Mesenchymal stem cell (in vitro differentiated cells and primary cell): ENCODE results near the gene KLK11.

Experiments used
- DNase-seq: peaks from one replicate; pipeline ENCODE4 v3.0.0-alpha.2; 2013
- H2AFZ ChIP-seq: one replicate; pipeline ENCODE4 v1.6.1; 2013; ENCODE audit warnings: low read depth, mild to moderate bottlenecking, control low read depth, inconsistent platforms, low read length, moderate library complexity
- H2AK5ac ChIP-seq: 2 replicates; pipeline ENCODE4 v1.6.1; 2013; ENCODE audit warnings: low read length, moderate library complexity, mild to moderate bottlenecking, inconsistent platforms; ENCODE audit not compliant: severe bottlenecking
- H2BK120ac ChIP-seq: one replicate; pipeline ENCODE4 v1.6.1; 2013; ENCODE audit warnings: low read depth, mild to moderate bottlenecking, inconsistent platforms, low read length, moderate library complexity
- H2BK12ac ChIP-seq, 2 experiments: one replicate each; pipeline ENCODE4 v1.6.1; 2013; ENCODE audit warnings: inconsistent platforms in 2 of 2, low read length in 2 of 2, mild to moderate bottlenecking in 2 of 2, moderate library complexity in 2 of 2, control low read depth in 1 of 2
- H2BK15ac ChIP-seq: one replicate; pipeline ENCODE4 v1.6.1; 2013; ENCODE audit warnings: mild to moderate bottlenecking, low read depth, inconsistent platforms; ENCODE audit not compliant: poor library complexity, severe bottlenecking
- H2BK5ac ChIP-seq: 2 replicates; pipeline ENCODE4 v1.6.1; 2013; ENCODE audit warnings: low read depth, mild to moderate bottlenecking, low read length, control low read depth, inconsistent platforms; ENCODE audit not compliant: poor library complexity, severe bottlenecking
- H3K14ac ChIP-seq, 2 experiments: one replicate each; pipeline ENCODE4 v1.6.1; 2013; ENCODE audit warnings: inconsistent platforms in 2 of 2, low read length in 2 of 2, control low read depth in 1 of 2, mild to moderate bottlenecking in 1 of 2, moderate library complexity in 1 of 2
- H3K18ac ChIP-seq, 2 experiments: one replicate each; pipeline ENCODE4 v1.6.1; 2013; ENCODE audit warnings: inconsistent platforms in 2 of 2, low read length in 2 of 2, control low read depth in 1 of 2, low read depth in 1 of 2, mild to moderate bottlenecking in 1 of 2
- H3K23ac ChIP-seq, 2 experiments: one replicate each; pipeline ENCODE4 v1.6.1; 2013; ENCODE audit warnings: inconsistent platforms in 2 of 2, low read length in 2 of 2, mild to moderate bottlenecking in 2 of 2, moderate library complexity in 2 of 2, control low read depth in 1 of 2
- H3K27ac ChIP-seq: 2 replicates; pipeline ENCODE4 v1.5.1; 2013; ENCODE audit warnings: mild to moderate bottlenecking, moderate library complexity, low read length, control low read depth, inconsistent platforms; ENCODE audit not compliant: poor library complexity, severe bottlenecking
- H3K27me3 ChIP-seq, 2 experiments: 2 replicates each; pipeline versions ENCODE4 v1.6.1 to v1.7.0; 2013; ENCODE audit warnings: low read length in 2 of 2, mild to moderate bottlenecking in 2 of 2, moderate library complexity in 2 of 2, control low read depth in 1 of 2, inconsistent platforms in 1 of 2; ENCODE audit not compliant: control insufficient read depth in 1 of 2, insufficient read depth in 1 of 2
- H3K36me3 ChIP-seq, 2 experiments: 2 replicates each; pipeline versions ENCODE4 v1.6.1 to v1.7.0; 2013; ENCODE audit warnings: low read length in 2 of 2, control low read depth in 1 of 2, inconsistent platforms in 1 of 2, low read depth in 1 of 2, mild to moderate bottlenecking in 1 of 2; ENCODE audit not compliant: insufficient read depth in 2 of 2, control insufficient read depth in 1 of 2
- H3K4ac ChIP-seq, 2 experiments: one replicate each; pipeline ENCODE4 v1.6.1; 2013; ENCODE audit warnings: inconsistent platforms in 2 of 2, low read length in 2 of 2, mild to moderate bottlenecking in 2 of 2, moderate library complexity in 2 of 2, control low read depth in 1 of 2, low read depth in 1 of 2
- H3K4me1 ChIP-seq: 2 replicates; pipeline ENCODE4 v1.6.1; 2013; ENCODE audit warnings: low read depth, low read length, control low read depth; ENCODE audit not compliant: control insufficient read depth, insufficient read depth
- H3K4me2 ChIP-seq: 2 replicates; pipeline ENCODE4 v1.6.1; 2013; ENCODE audit warnings: low read length, mild to moderate bottlenecking, inconsistent platforms; ENCODE audit not compliant: poor library complexity, severe bottlenecking
- H3K4me3 ChIP-seq, 2 experiments: 2 replicates each; pipeline versions ENCODE4 v1.5.1 to v1.7.0; 2013; ENCODE audit warnings: low read length in 2 of 2, mild to moderate bottlenecking in 2 of 2, control low read depth in 1 of 2, low read depth in 1 of 2; ENCODE audit not compliant: insufficient read depth in 1 of 2
- H3K79me1 ChIP-seq: replicated peaks from 2 replicates; pipeline ENCODE4 v1.6.1; 2013; ENCODE audit warnings: mild to moderate bottlenecking, control low read depth, low read length, inconsistent platforms; ENCODE audit not compliant: poor library complexity, severe bottlenecking
- H3K9ac ChIP-seq: 2 replicates; pipeline ENCODE4 v1.7.0; 2013; ENCODE audit warnings: mild to moderate bottlenecking, low read length, moderate library complexity
- H3K9me3 ChIP-seq: 2 replicates; pipeline ENCODE4 v1.7.0; 2013; ENCODE audit warnings: mild to moderate bottlenecking, low read length; ENCODE audit not compliant: control insufficient read depth
- H4K8ac ChIP-seq: one replicate; pipeline ENCODE4 v1.6.1; 2013; ENCODE audit warnings: inconsistent platforms, mild to moderate bottlenecking, low read length, moderate library complexity
- H4K91ac ChIP-seq: one replicate; pipeline ENCODE4 v1.6.1; 2013; ENCODE audit warnings: mild to moderate bottlenecking, low read length, inconsistent platforms
- WGBS: methylation state at CpG from one replicate; pipeline ENCODE4 v1.1.7; 2013; ENCODE audit warnings: mixed read lengths; 5-methylcytosine and 5-hydroxymethylcytosine counted together

The KLK11 gene

DNA sequence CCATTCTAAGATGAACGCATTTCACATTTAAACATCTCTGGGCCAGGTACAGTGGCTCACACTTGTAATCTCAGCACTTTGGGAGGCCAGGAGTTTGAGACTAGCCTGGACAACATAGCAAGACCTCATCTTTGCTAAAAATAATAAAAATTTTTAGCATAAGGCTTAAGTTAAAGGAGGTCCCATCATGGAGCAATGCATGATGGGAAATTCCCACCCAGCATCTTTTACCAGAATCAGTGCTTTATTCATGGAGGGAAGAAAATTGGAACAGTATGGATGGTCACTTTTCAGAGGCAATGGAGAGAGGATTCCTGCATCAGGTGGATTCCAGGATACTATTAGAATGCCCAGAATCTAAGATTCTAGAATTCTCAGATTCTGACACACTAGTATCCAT is 21.2 kb downstream of the KLK11 start:
- WGBS, result 100% methylated on average over 1 of the region's 1 CpG
- Histone ChIP-seq H3K27me3 (peaks cover 0 to 55% of the 10 kb centered on the region in 2 experiments), H2BK5ac (no peak overlapping the region), H3K23ac (no peak overlapping the region), H3K79me1 (no peaks in the 10 kb centered on the region), H3K4ac (no peak overlapping the region), H2AK5ac (no peak overlapping the region), H4K8ac (no peak overlapping the region), H2BK15ac (no peak overlapping the region), H3K14ac (no peak overlapping the region), H3K9me3 (no peaks in the 10 kb centered on the region), H3K9ac (no peak overlapping the region), H2BK12ac (no peak overlapping the region), H3K27ac (no peak overlapping the region), H2BK120ac (no peak overlapping the region), H3K36me3 (no peaks in the 10 kb centered on the region), H3K4me1 (no peaks in the 10 kb centered on the region), H4K91ac (no peak overlapping the region), H3K4me3 (no peak overlapping the region), H3K18ac (no peak overlapping the region), H2AFZ (no peak overlapping the region), H3K4me2 (no peak overlapping the region)
- no peak for DNase-seq

DNA sequence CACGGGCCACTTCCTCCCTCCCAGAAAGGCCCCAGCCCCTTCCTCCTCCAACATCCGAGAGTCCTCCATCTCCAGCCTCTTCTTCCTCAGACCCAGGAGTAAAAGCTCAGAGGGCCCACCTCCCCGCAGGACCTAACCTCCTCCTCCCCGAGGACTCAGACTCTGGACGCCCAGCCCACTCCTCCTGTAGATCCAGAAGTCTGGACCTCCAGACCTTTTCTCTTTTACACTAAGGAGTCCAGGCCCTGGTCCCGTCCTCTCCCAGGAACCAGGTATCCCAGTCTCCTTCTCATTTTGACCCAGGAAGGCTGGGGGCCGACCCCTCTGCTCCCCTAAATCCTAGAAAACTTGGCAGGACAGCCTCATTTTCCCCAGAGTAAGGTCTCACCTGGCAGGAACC is 23.1 kb downstream of the KLK11 start:
- H3K36me3 ChIP-seq, result no peaks in the 10 kb centered on the region
- H3K14ac ChIP-seq, result no peak overlapping the region
- H3K4ac ChIP-seq, result no peak overlapping the region
- no peak overlapping the region for H3K23ac ChIP-seq
- H3K4me3 ChIP-seq, result no peak overlapping the region
- H2AFZ ChIP-seq, result no peak overlapping the region
- no peak overlapping the region for H2BK5ac ChIP-seq
- no peak overlapping the region for H2AK5ac ChIP-seq
- no peaks in the 10 kb centered on the region for H3K4me1 ChIP-seq
- H3K79me1 ChIP-seq, result no peaks in the 10 kb centered on the region
- peaks cover 0 to 47% of the 10 kb centered on the region in 2 experiments for H3K27me3 ChIP-seq
- WGBS, result 86% methylated on average over 7 of the region's 7 CpGs
- H2BK12ac ChIP-seq, result no peak overlapping the region
- no peak overlapping the region for H3K18ac ChIP-seq
- H3K27ac ChIP-seq, result no peak overlapping the region
- H3K9me3 ChIP-seq, result no peaks in the 10 kb centered on the region
- H4K91ac ChIP-seq, result no peak overlapping the region
- no peak overlapping the region for H3K4me2 ChIP-seq
- no peak overlapping the region for H3K9ac ChIP-seq
- no peak for DNase-seq
- no peak overlapping the region for H2BK120ac ChIP-seq
- H2BK15ac ChIP-seq, result no peak overlapping the region
- H4K8ac ChIP-seq, result no peak overlapping the region

DNA sequence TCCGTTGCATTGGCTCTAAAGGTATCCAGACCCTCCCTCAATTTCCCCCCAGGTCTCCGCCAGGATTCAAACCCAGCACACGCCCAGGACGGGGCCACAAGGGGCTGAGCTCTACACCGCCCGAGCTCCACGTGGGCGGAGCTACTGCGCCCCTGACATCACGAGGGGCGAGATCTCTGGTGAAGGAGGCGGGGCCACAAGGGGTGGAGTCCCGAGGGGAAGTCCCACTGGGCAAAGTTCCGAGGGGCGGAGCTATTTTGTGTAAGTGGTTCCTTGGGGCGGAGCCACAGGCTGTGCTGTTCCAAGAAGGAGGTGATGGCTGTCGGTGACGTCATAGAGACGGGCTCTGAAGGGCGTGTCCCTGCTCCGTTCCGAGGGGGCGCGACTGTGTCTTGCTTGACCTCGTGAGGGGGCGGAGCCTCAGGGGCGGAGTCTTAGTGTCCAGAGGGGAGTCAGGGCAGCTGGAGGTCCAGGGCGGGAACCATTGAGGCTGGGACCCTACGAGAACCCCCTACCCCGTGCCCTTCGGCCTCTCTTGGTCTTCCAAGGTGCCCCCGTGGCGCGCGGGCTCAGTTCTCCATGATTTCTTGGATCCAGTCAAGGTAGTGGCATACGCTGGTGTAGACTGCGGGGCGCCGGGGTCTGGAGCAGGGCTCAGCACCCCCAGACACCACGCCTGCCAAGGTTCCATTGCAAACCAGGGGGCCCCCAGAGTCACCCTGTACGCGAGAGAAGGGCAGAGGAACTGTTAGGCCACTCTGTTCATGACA is 23.7 kb downstream of the KLK11 start:
- Histone ChIP-seq H3K27me3 (peaks cover 0 to 49% of the 10 kb centered on the region in 2 experiments), H3K14ac (no peak overlapping the region), H3K9me3 (no peaks in the 10 kb centered on the region), H3K23ac (no peak overlapping the region), H4K8ac (no peak overlapping the region), H2BK5ac (no peak overlapping the region), H4K91ac (no peak overlapping the region), H3K4me2 (no peak overlapping the region), H2AK5ac (no peak overlapping the region), H2BK12ac (no peak overlapping the region), H3K79me1 (no peaks in the 10 kb centered on the region), H2BK15ac (no peak overlapping the region), H3K9ac (no peak overlapping the region), H3K4me3 (no peak overlapping the region), H3K18ac (no peak overlapping the region), H3K27ac (no peak overlapping the region), H3K4ac (no peak overlapping the region), H2BK120ac (no peak overlapping the region), H3K4me1 (no peaks in the 10 kb centered on the region), H2AFZ (no peak overlapping the region), H3K36me3 (no peaks in the 10 kb centered on the region)
- WGBS, result 52% methylated on average over 41 of the region's 42 CpGs
- DNase-seq, result no peak

DNA sequence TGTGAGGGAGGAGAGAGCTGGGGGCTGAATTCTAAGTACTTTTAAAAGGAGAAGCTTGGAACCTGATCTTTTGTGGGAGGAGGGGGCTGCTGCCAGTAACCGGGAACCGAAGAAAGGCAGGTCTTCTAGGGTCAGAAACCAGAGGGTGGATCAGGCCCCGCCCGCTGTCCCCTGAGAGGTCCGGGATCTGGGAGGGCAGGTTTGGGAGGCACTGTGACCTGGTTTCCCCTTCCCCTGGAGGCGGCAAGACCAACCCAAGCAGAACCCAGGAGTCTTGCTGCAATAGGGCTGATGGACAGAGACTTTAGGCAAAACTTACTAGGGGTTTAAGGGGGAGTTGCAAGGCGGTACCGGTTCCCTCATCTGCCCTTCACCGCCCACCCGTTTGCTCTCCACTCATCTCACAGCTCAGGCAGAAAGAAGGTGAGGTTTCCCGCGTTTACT is 24.3 kb downstream of the KLK11 start:
- H2BK12ac ChIP-seq, result no peak overlapping the region
- DNase-seq, result no peak
- no peak overlapping the region for H2AFZ ChIP-seq
- H3K27me3 ChIP-seq, result peaks cover 0 to 48% of the 10 kb centered on the region in 2 experiments
- no peak overlapping the region for H3K4me3 ChIP-seq
- no peak overlapping the region for H4K8ac ChIP-seq
- no peak overlapping the region for H2AK5ac ChIP-seq
- H3K9ac ChIP-seq, result no peak overlapping the region
- no peak overlapping the region for H3K4ac ChIP-seq
- no peak overlapping the region for H3K18ac ChIP-seq
- H2BK15ac ChIP-seq, result no peak overlapping the region
- H2BK120ac ChIP-seq, result no peak overlapping the region
- H3K36me3 ChIP-seq, result no peaks in the 10 kb centered on the region
- H3K23ac ChIP-seq, result no peak overlapping the region
- H3K4me1 ChIP-seq, result no peaks in the 10 kb centered on the region
- H2BK5ac ChIP-seq, result no peak overlapping the region
- H3K27ac ChIP-seq, result no peak overlapping the region
- no peak overlapping the region for H3K14ac ChIP-seq
- WGBS, result 29% methylated on average over 11 of the region's 12 CpGs
- no peak overlapping the region for H3K4me2 ChIP-seq
- no peaks in the 10 kb centered on the region for H3K79me1 ChIP-seq
- H4K91ac ChIP-seq, result no peak overlapping the region
- no peaks in the 10 kb centered on the region for H3K9me3 ChIP-seq
